ENCODE measurements around the gene RNF227.
"Not testable (repeated sequence)": the region's sequence is repeated elsewhere in the genome, so short reads cannot be mapped to it uniquely, and the experiment has no call there.

The RNF227 gene

GRCh38 chr17:7887482-7888183 is 28.5 kb downstream of the RNF227 start:
- DNase-seq: peak; percentile 71

- DNase-seq: no peak
Measured at GRCh38 chr17:7887038-7887481, 29.0 kb downstream of the RNF227 start.

DNA sequence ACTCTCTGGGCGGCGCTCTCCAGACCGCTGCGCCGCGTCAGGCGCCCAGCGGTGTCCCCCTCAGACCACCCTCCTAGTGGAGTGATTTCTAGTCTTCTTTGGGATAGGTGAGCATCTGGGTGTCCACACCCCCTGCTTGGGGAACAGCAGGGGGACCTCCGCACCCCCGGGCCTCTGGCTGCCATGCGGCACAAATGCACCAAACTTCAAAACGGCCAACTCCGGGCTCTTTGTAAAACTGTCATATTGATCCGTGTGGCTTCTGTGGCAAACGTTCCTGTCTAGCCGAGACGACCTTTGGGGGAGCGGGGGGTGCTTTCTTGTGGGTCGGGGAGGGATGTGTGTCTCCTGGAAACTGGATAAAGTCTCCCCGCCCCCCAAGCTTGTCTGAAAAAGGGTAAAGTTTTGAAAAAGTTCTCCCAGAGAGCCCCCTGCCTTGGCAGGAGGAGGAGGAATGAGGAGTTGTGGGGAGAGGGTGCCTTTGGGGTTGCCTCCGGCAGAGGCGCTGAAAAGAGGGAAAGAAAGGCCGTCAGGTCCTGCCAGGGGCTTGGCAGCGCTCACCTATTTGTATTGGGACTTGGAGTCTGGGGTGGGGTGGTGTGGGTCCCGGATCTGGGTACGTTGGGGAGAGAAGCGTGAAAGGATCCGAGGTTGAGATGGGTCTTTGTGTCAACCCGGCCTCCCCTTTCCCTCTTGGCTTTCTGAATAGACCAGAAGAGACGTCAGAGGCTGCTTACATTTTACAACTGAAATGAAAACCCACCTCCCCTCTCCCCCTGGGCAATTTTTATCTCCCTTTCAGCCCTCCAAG is 29.7 kb downstream of the RNF227 start:
- peak; percentile 25 for DNase-seq

GRCh38 chr17:7885367-7886226 is 30.5 kb downstream of the RNF227 start:
- DNase-seq: no peak

GRCh38 chr17:7884581-7885366 is 31.3 kb downstream of the RNF227 start:
- DNase-seq: no peak

- no peak for DNase-seq
Measured at GRCh38 chr17:7883781-7884386, 32.2 kb downstream of the RNF227 start.

DNA sequence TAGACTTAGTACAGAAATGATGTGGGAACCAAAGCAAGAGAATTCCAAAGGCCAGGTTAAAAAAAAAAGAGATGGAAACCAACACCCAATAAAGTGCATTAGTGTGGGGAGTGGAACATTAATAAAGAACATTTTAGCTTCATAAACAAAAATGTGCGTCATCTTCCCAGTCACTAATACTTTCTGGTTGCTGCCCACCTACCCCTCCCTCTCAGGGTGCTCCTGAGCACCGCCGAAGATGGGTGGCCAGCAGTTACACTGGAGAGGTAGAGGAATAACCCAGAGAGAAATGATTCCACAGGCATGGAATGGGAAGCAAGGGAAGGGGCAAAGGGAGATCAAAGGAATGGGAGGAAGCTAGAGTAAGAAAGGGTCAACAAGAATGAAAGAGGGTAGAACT is 33.5 kb downstream of the RNF227 start:
- no peak for DNase-seq

- DNase-seq: no peak
Measured at GRCh38 chr17:7882068-7882467, 34.0 kb downstream of the RNF227 start.

- DNase-seq: peak; percentile 37
Measured at GRCh38 chr17:7881276-7882054, 34.6 kb downstream of the RNF227 start.

DNA sequence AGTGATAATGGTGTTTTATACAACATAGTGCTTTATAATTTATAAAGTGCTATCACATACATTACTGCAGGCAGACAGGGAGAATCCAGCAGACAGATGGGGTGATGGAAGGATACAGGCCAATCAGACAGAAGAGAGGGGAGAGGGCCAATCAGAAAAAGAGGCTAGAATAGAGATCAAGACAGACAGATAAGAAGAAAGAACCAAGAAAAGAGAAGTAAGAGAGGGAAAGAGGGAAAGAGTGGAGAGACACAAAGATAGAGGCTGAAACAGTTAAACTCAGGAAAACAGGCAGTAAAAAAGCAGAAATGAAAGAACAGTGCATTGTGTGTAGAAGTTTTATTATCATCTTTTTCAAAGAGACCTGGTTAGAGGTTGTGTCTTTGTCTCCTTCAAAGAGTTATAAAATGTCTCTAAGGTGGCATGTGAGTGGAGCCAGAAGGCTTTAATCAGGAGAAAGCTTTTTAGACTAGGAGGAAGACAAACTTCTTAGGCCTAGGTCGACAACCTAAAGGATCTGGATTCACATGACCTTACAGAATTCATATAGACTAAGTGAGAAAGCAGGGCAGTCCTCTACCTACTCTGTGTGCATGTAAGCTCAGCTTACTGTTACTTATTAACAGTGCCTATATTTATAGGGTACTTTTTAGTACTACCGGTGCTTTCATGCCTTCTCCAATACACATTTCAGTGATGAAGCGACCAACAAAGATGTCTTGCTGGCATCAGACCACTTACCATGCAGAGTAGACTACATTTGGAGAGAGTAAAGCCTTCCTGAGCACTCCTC is 35.8 kb downstream of the RNF227 start:
- no peak for DNase-seq

GRCh38 chr17:7878234-7878633 is 37.9 kb downstream of the RNF227 start:
- DNase-seq: no peak

GRCh38 chr17:7875804-7876370 is 40.2 kb downstream of the RNF227 start:
- DNase-seq: no peak

DNA sequence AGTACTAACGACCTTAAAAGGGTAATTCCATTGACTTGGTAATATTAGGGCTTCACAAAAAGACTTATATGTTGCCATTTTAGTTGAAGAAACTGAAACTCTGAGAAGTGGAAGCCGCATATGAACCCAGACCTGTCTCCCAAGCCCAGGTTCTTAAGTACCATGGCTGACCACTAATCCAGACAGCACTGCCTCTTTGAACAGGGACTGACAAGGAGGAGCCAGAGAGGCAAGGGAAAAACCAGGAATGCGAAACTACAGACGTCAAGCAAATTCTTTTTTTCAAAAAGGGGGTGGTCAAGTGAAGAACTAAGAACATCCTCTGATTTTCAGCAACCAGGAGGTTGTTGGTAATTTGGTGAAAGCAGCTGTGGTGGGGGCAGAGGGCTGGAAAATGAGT is 43.0 kb downstream of the RNF227 start:
- DNase-seq: no peak

GRCh38 chr17:7867881-7868329 is 48.2 kb downstream of the RNF227 start:
- no peak for DNase-seq

DNA sequence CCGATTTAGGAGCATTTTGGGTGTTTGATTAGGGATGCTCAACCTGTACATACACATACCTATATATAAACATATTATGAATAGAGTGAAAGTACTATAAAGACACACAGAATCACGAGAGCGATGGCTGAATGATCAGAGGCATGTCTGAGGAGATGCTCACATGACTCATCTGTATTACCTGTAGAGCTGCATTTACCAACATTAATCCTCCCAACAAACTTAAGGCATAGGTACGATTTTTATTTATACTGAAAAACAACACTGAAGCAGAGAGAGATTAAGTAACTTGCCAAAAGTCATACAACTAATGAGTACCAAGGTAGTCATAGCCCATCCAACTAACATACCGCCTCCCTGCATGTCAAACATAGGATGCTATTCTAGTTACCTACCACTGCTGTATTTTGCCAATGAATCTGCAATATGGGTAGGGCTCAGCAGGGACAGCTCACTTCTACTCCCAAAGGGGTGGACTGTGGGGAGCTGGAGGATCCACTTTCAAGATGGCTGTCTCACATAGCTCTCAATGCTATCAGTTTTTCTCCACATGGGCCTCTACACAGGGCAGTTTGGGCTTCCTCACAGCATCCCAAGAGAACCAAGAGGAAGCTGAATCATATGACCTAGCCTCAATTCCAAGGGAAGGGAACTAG is 51.0 kb downstream of the RNF227 start:
- no peak for DNase-seq

DNA sequence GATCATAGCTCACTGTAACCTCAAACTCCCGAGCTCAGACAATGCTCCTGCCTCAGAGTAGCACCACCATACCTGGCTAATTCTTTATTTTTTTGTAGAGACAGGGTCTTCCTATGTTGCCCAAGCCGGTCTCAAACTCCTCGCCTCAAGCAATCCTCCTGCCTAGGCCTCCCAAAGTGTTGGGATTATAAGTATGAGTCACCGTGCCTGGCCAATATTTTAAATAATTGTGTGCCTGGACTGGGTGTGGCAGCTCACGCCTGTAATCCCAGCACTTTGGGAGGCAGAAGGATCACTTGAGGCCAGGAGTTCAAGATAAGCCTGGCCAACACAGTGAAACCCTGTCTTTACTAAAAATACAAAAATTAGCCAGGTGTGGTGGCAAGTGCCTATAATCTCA is 51.7 kb downstream of the RNF227 start:
- DNase-seq: not testable (repeated sequence)

Measured in NCI-H2081 treated with DMSO at 0.1 percent for 48 hours (cell line).